D721Med (cell line): ENCODE measurements around the gene GOLGA6C.
"Not testable (repeated sequence)": the region's sequence is repeated elsewhere in the genome, so short reads cannot be mapped to it uniquely, and the experiment has no call there.

Experiments
- DNase-seq: peaks from one replicate; pipeline ENCODE4 v3.0.0; 2011; ENCODE audit warnings: low spot score; ENCODE audit not compliant: insufficient read length
- FAIRE-seq: peaks from 2 replicates; lab custom pipeline; 2011; peaks lifted over from hg19 to GRCh38; lab: Jason Lieb, UNC
- CTCF ChIP-seq: IDR thresholded peaks from 2 replicates; pipeline ENCODE4 v1.5.1; 2012; ENCODE audit warnings: mild to moderate bottlenecking, control low read depth; ENCODE audit not compliant: insufficient read depth; ENCODE audit errors: missing control alignments

The GOLGA6C gene

GRCh38 chr15:75225951-75226732 is 32.0 kb upstream of the GOLGA6C start:
- TF ChIP-seq CTCF: no peak
- FAIRE-seq (no peak), DNase-seq (no peak)

- not testable (repeated sequence) for DNase-seq, FAIRE-seq
These were observed 31.0 kb upstream of the GOLGA6C start for GRCh38 chr15:75227112-75227511.

DNA sequence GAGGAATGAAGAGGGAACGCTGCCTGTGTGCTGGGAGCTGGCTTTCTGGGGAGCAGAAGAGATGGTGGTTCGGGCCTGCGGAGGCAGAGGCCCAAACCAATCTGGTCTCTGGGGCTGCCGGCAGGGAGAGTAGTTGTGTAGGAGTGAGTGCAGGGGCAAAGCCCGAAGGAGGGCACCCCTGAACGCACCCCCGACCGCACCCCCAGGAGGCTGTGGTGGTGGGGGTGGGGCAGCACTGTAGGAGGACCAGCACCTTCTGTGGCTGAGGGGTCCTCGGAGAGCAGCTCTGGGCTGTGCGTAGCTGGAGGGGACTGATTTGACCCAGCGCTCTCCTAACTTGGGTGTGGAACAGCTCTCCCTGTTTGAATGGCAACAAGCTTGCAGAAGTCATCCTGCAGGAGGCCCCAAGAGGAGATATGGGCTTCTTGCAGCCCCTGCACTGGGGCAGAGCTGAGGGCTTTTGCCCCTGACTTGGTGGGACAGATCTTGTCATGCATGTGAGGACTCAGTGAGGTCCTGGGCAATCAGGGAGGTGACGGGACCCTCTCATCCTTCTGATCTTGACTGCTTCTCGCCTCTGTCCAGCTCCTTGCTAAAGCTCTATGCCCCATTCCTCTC is 30.4 kb upstream of the GOLGA6C start:
- no peak for DNase-seq
- FAIRE-seq: no peak
- no peak for TF ChIP-seq CTCF

GRCh38 chr15:75228787-75229186 is 29.3 kb upstream of the GOLGA6C start:
- DNase-seq (no peak), FAIRE-seq (no peak)

DNA sequence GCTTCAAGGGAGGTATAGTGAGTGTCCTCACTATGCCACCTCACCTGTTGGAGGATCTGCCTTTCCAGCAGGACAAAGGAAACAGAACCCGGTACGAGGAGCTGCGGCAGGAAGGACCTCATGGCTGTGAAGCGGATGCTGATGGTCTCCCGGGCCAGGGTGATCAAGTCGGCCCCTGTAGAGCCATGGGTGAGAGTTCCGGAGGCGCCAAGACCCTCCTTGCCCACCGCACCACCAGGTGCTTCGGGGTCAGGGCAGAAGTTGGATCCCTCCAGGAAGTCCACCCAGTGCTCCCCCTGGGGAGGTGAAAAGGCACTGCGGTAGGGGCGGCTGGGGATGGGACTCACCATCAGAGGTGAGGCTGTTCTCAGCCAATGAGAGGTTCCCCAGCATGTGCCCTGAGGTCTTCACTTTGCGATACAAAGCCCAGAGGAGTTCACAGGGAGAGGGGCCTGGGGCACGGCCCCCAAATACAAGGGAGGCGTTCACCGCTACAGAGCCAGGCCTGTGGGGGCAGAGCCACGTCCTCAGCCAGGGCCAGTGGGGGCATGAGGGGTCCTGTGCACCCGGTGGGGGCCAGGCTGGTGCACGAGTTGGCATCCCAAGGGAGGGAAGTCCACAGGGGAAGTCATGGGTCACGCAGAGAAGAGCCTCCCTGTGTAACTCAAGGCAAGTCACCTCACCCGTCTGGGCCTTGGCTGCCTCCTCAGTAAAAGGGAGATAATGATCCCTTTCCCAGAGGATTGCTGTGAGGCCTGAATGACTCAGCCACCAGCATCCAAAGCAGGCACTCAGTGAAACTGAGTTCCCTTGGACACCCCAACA is 28.7 kb upstream of the GOLGA6C start:
- FAIRE-seq (no peak), DNase-seq (no peak)
- no peak for TF ChIP-seq CTCF

More at GRCh38 chr15:75228787-75229186, 29.3 kb upstream of the GOLGA6C start:
- TF ChIP-seq CTCF: no peak

GRCh38 chr15:75230016-75230343 is 28.2 kb upstream of the GOLGA6C start:
- TF ChIP-seq CTCF: no peak
- FAIRE-seq: no peak
- DNase-seq: no peak

GRCh38 chr15:75230551-75231371 is 27.4 kb upstream of the GOLGA6C start:
- no peak for TF ChIP-seq CTCF
- DNase-seq (no peak), FAIRE-seq (no peak)
